Rectal smooth muscle tissue (tissue), 1 donor: ENCODE results near the gene KRTAP19-1.
"Not testable (repeated sequence)": the region's sequence is repeated elsewhere in the genome, so short reads cannot be mapped to it uniquely, and the experiment has no call there.

Experiments
- H3K27ac ChIP-seq: one replicate; pipeline ENCODE4 v1.7.0; 2013; ENCODE audit warnings: low read depth, low read length, inconsistent platforms
- H3K27me3 ChIP-seq: one replicate; pipeline ENCODE4 v1.7.0; 2013; ENCODE audit warnings: low read length; ENCODE audit not compliant: control insufficient read depth, insufficient read depth
- H3K36me3 ChIP-seq: one replicate; pipeline ENCODE4 v1.7.0; 2013; ENCODE audit warnings: low read length; ENCODE audit not compliant: control insufficient read depth, insufficient read depth
- H3K4me1 ChIP-seq: one replicate; pipeline ENCODE4 v1.7.0; 2013; ENCODE audit warnings: low read length; ENCODE audit not compliant: control insufficient read depth, insufficient read depth
- H3K4me3 ChIP-seq: one replicate; pipeline ENCODE4 v1.7.0; 2013; ENCODE audit warnings: low read length
- H3K9ac ChIP-seq: one replicate; pipeline ENCODE4 v1.7.0; 2013; ENCODE audit warnings: low read length

Gene KRTAP19-1

GRCh38 chr21:30480145-30480544 lies at the start of gene KRTAP19-1:
KRTAP19-1 (minus strand) TSS chr21:30480367; CDS start chr21:30480317, 50 bp downstream.
- no peaks in the 10 kb centered on the region for H3K27me3 ChIP-seq
- no peaks in the 10 kb centered on the region for H3K4me1 ChIP-seq
- no peaks in the 10 kb centered on the region for H3K36me3 ChIP-seq
- H3K9ac ChIP-seq = no peak within 1 kb of the TSS
- no peak within 1 kb of the TSS for H3K27ac ChIP-seq
- no peak within 1 kb of the TSS for H3K4me3 ChIP-seq

DNA sequence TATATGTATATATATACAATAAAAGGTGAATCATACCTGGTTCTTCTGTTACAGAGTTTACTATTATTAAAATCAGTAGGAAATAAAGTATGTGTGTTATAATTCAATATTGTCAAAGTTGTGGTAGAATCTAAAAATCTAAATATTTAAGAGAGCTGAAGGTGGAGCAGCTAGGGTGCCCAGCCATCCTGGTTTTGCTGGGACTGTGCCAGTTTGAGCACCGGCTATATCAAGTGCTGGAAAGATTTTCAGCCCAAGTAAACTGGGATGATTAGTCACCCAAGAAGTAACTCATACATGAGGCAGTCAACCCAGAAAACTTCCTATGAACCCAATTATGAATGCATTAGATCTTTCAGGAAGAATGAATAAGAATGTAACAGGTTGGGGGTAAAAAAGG lies 38.7 kb upstream of the KRTAP19-1 start:
- Histone ChIP-seq H3K27ac (no peak overlapping the region), H3K4me3 (no peak overlapping the region), H3K27me3 (no peaks in the 10 kb centered on the region), H3K36me3 (no peaks in the 10 kb centered on the region), H3K9ac (no peak overlapping the region), H3K4me1 (no peaks in the 10 kb centered on the region)

DNA sequence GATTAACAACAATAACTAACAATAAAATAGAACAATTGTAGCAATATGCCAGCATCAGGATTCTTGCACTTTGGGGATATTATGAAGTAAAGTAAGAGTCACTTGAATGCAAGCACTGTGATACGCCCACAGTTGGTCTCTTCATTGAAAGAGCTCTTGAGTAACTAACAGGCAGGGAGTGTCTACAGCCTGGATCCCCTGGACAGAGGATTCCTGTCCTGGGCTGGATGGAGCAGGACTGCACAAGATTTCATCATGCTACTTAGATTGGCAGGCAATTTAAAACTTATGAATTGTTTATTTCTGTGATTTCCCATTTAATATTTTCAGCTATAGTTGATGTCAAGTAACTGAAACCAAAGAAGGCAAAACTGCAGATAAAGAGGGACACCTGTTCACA lies 35.5 kb upstream of the KRTAP19-1 start:
- Histone ChIP-seq H3K9ac (no peak overlapping the region), H3K36me3 (no peaks in the 10 kb centered on the region), H3K27me3 (no peaks in the 10 kb centered on the region), H3K4me1 (no peaks in the 10 kb centered on the region), H3K4me3 (no peak overlapping the region), H3K27ac (no peak overlapping the region)

DNA sequence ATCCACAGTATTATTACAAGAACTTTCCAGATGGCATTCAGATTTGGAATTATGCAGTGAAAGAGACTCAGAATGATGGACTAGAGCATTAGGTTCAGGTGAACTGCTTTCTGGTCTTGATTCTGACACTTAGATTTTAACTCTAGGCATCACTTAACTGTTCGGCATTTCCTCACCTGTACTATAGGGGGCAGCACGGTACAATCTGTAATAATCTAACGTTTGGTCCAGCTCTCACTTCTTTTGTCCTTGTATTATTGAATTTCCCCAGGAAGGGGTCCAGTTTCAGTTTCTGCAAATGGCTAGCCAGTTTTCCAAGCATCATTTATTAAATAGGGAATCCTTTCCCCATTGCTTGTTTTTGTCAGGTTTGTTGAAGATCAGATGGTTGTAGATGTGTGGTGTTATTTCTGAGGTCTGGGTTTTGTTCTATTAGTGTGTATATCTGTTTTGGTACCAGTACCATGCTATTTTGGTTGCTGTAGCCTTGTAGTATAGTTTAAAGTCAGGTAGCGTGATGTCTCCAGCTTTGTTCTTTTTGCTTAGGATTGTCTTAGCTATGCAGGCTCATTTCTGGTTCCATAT lies 25.5 kb upstream of the KRTAP19-1 start:
- not testable (repeated sequence) for H3K4me1 ChIP-seq, H3K27me3 ChIP-seq, H3K9ac ChIP-seq, H3K36me3 ChIP-seq, H3K4me3 ChIP-seq, H3K27ac ChIP-seq

GRCh38 chr21:30502041-30502440 lies 21.9 kb upstream of the KRTAP19-1 start, which contains the start of gene KRTAP19-5:
KRTAP19-5 (minus strand) TSS chr21:30502141; CDS start chr21:30502090, 51 bp downstream.
- H3K4me1 ChIP-seq = no peaks in the 10 kb centered on the region
- no peak within 1 kb of the TSS for H3K9ac ChIP-seq
- H3K4me3 ChIP-seq = no peak within 1 kb of the TSS
- no peaks in the 10 kb centered on the region for H3K36me3 ChIP-seq
- no peaks in the 10 kb centered on the region for H3K27me3 ChIP-seq
- no peak within 1 kb of the TSS for H3K27ac ChIP-seq

- no peak within 1 kb of the TSS for H3K4me3 ChIP-seq
- H3K27ac ChIP-seq = no peak within 1 kb of the TSS
- no peak within 1 kb of the TSS for H3K9ac ChIP-seq
- no peaks in the 10 kb centered on the region for H3K4me1 ChIP-seq
- no peaks in the 10 kb centered on the region for H3K27me3 ChIP-seq
- H3K36me3 ChIP-seq = no peaks in the 10 kb centered on the region
Observed at GRCh38 chr21:30497065-30497464, 16.9 kb upstream of the KRTAP19-1 start, which contains the start of gene KRTAP19-4. KRTAP19-4 (minus strand) TSS chr21:30497165; CDS start chr21:30497110, 55 bp downstream.

DNA sequence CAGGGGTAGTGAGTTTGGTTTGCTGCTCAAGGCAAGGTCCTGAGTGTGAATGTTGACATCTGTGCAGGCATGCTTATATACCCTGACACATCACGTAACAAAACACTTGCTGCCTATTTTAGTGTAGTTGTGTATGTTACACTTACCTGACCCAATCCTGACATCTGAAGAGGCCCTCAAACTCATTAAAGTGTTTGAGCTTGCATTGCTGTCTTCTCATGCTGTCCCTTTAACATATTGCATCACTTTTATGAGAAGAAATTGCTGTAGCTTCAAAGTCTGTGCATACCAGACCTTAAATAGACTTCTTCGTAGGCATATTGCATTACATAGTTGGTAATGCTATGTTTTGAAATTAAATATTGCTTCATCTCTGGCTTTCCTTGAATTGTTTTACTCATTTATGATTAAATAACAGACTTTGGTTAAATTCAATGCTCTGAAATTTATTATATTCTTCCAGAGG lies 11.8 kb upstream of the KRTAP19-1 start, which contains the start of gene KRTAP19-3:
KRTAP19-3 (minus strand) TSS at position 51 of the 466 bp plus-strand sequence. CDS start 56 bp downstream, outside the sequence.
- Histone ChIP-seq H3K4me1 (no peaks in the 10 kb centered on the region), H3K4me3 (no peak within 1 kb of the TSS), H3K27me3 (no peaks in the 10 kb centered on the region), H3K9ac (no peak within 1 kb of the TSS), H3K27ac (no peak within 1 kb of the TSS), H3K36me3 (no peaks in the 10 kb centered on the region)

GRCh38 chr21:30487336-30487735 lies 7.2 kb upstream of the KRTAP19-1 start, which contains the start of gene KRTAP19-2:
KRTAP19-2 (minus strand) TSS chr21:30487436; CDS start chr21:30487348, 88 bp downstream.
- Histone ChIP-seq H3K36me3 (no peaks in the 10 kb centered on the region), H3K9ac (no peak within 1 kb of the TSS), H3K4me3 (no peak within 1 kb of the TSS), H3K4me1 (no peaks in the 10 kb centered on the region), H3K27ac (no peak within 1 kb of the TSS), H3K27me3 (no peaks in the 10 kb centered on the region)

DNA sequence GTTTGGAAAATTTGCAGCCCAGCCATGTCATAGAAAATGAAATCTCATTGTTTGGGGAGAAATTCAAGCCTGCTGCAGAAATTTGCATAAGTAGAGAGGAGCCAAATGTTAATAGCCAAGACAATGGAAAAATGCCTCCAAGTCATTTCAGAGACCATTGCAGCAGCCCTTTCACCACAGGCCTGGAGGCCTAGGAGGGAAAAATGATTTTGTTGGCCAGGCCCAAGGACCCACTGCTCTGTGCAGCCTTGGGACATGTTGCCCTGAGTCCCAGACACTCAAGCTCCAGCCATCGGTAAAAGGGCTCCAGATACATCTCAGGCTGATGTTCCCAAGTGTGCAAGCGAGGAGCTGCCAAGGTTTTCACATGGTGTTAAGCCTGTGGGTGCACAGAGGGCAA lies 6.0 kb upstream of the KRTAP19-1 start:
- Histone ChIP-seq H3K9ac (no peak overlapping the region), H3K4me1 (no peaks in the 10 kb centered on the region)

DNA sequence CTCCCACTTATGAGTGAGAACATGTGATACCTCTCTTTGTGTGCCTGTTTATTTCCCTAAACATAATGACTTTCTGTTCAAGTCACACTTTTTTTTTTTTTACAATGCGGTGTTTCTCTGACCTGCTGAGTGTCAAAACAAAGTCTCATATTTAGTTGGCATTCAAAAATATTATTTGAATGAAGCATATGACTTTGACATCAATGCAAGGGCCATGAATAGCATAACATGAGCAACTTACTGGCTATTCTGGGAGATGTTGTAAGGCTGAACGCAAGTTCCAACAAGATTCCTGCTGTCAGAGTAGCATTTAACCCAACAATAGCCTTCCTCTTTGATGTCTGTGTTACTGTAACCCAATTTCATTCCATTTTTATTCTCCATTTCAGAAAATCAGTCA lies 2.0 kb upstream of the KRTAP19-1 start:
- H3K27ac ChIP-seq = no peak overlapping the region
- no peaks in the 10 kb centered on the region for H3K36me3 ChIP-seq
- H3K4me1 ChIP-seq = no peaks in the 10 kb centered on the region
- H3K27me3 ChIP-seq = no peaks in the 10 kb centered on the region
- no peak overlapping the region for H3K4me3 ChIP-seq
- no peak overlapping the region for H3K9ac ChIP-seq

More for the DNA sequence above, 6.0 kb upstream of the KRTAP19-1 start:
- no peaks in the 10 kb centered on the region for H3K27me3 ChIP-seq
- no peak overlapping the region for H3K27ac ChIP-seq
- H3K4me3 ChIP-seq = no peak overlapping the region
- H3K36me3 ChIP-seq = no peaks in the 10 kb centered on the region

- Histone ChIP-seq H3K4me1 (no peaks in the 10 kb centered on the region), H3K36me3 (no peaks in the 10 kb centered on the region), H3K4me3 (no peak overlapping the region), H3K27me3 (no peaks in the 10 kb centered on the region), H3K27ac (no peak overlapping the region), H3K9ac (no peak overlapping the region)
Observed at GRCh38 chr21:30479259-30479658, 908 bp downstream of the KRTAP19-1 start.

DNA sequence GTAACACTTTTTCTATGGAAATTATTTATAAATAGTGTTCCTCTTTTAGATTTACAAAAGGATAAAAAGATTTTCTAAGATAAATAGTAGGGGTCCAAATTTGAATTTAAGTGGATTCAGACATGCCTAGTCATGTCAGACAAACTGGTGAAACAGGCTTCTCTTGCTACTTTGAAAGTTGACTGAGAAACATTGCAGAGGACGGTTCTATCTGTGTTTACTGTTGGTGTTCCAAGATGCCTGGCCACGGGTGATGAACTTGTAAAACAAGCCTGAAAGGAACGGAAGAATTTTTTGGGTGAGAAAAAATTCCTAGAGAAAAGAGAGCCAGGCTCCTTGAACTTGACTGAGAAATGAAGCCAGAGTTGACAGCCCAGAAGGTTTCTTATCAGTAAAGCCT lies 2.2 kb downstream of the KRTAP19-1 start:
- Histone ChIP-seq H3K9ac (no peak overlapping the region), H3K27me3 (no peaks in the 10 kb centered on the region), H3K36me3 (no peaks in the 10 kb centered on the region), H3K27ac (no peak overlapping the region), H3K4me1 (no peaks in the 10 kb centered on the region), H3K4me3 (no peak overlapping the region)
